Nephron (organoid): Measurements from ENCODE around the gene PDE11A.

Source experiments
- H3K27ac Mint-ChIP-seq, 3 experiments: 2 replicates each; pipeline ENCODE4 v1.8.0; 2020; ENCODE audit warnings: mixed read lengths in 3 of 3, mild to moderate bottlenecking in 2 of 3, moderate library complexity in 1 of 3
- H3K27me3 Mint-ChIP-seq: 2 replicates; pipeline ENCODE4 v1.8.0; 2021; ENCODE audit warnings: low read depth, mild to moderate bottlenecking, moderate library complexity, mixed read lengths
- H3K36me3 Mint-ChIP-seq: 2 replicates; pipeline ENCODE4 v1.8.0; 2020; ENCODE audit warnings: low read depth, mixed read lengths
- H3K4me1 Mint-ChIP-seq: 2 replicates; pipeline ENCODE4 v1.8.0; 2020; ENCODE audit warnings: mixed read lengths
- H3K4me3 Mint-ChIP-seq, 3 experiments: 2 replicates each; pipeline ENCODE4 v1.8.0; 2020; ENCODE audit warnings: mild to moderate bottlenecking in 3 of 3, mixed read lengths in 3 of 3, moderate library complexity in 2 of 3
- H3K9me3 Mint-ChIP-seq: 2 replicates; pipeline ENCODE4 v1.8.0; 2020; ENCODE audit warnings: mixed read lengths
- CTCF ChIP-seq, 3 experiments: fragments of 200-600 bp; sonication (generic); IDR thresholded peaks; one replicate each; pipeline ENCODE4 v1.5.0; 2021; ENCODE audit warnings: antibody characterized with exemption in 3 of 3; ENCODE audit not compliant: unreplicated experiment in 3 of 3

PDE11A gene

DNA sequence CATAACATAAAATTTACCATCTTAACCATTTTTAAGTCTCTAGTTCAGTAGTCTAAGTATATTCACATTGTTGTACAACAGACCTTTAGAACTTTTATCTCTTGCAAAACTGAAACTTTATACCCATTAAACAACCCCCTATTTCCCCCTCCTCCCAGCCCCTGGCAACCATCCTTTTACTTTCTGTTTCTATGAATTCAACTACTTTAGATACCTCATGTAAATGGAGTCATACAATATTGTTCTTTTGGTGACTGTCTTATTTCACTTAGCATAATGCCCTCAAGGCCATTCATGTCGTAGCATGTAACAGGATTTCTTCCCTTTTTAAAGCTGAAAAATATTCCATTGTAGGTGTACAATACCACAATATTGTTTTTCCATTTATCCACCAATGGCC, 129.8 kb downstream of the PDE11A start:
- Mint-ChIP-seq H3K4me3 (no peak overlapping the region), H3K4me1 (no peaks in the 10 kb centered on the region), H3K27ac (no peak overlapping the region), H3K27me3 (no peaks in the 10 kb centered on the region), H3K9me3 (peaks cover 2% of the 10 kb centered on the region), H3K36me3 (no peaks in the 10 kb centered on the region)
- no peak for TF ChIP-seq CTCF (IDR thresholded peaks at IDR 0.05; ENCODE audit: unreplicated experiment in 3 of 3)

DNA sequence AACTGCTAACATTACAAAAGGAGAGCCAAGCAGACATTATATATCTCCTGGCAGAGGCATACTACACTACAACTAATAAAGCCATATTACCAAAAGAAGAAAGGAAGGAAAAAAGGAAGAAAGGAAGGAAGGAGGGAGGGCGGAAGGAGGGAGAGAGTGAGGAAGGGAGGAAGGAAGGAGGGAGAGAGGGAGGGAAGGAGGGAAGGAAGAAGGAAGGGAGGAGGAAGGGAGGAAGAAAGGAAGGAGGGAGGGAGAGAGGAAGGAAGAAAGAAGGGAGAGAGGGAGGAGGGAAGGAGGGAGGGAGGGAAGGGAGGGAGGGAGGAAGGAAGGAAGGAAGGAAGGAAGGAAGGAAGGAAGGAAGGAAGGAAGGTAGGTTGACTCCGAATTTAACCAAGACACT, 133.4 kb downstream of the PDE11A start:
- no peaks in the 10 kb centered on the region for H3K4me1 Mint-ChIP-seq
- no peak for TF ChIP-seq CTCF (IDR thresholded peaks at IDR 0.05; ENCODE audit: unreplicated experiment in 3 of 3)
- no peaks in the 10 kb centered on the region for H3K27me3 Mint-ChIP-seq
- H3K27ac Mint-ChIP-seq = no peak overlapping the region
- H3K9me3 Mint-ChIP-seq = peaks cover 2% of the 10 kb centered on the region
- no peaks in the 10 kb centered on the region for H3K36me3 Mint-ChIP-seq
- no peak overlapping the region for H3K4me3 Mint-ChIP-seq

GRCh38 chr2:177930916-177931315, 141.7 kb downstream of the PDE11A start:
- TF ChIP-seq CTCF (IDR thresholded peaks at IDR 0.05; ENCODE audit: unreplicated experiment in 3 of 3) = no peak
- Mint-ChIP-seq H3K4me1 (no peaks in the 10 kb centered on the region), H3K36me3 (no peaks in the 10 kb centered on the region), H3K9me3 (no peaks in the 10 kb centered on the region), H3K27me3 (no peaks in the 10 kb centered on the region), H3K27ac (no peak overlapping the region), H3K4me3 (no peak overlapping the region)

DNA sequence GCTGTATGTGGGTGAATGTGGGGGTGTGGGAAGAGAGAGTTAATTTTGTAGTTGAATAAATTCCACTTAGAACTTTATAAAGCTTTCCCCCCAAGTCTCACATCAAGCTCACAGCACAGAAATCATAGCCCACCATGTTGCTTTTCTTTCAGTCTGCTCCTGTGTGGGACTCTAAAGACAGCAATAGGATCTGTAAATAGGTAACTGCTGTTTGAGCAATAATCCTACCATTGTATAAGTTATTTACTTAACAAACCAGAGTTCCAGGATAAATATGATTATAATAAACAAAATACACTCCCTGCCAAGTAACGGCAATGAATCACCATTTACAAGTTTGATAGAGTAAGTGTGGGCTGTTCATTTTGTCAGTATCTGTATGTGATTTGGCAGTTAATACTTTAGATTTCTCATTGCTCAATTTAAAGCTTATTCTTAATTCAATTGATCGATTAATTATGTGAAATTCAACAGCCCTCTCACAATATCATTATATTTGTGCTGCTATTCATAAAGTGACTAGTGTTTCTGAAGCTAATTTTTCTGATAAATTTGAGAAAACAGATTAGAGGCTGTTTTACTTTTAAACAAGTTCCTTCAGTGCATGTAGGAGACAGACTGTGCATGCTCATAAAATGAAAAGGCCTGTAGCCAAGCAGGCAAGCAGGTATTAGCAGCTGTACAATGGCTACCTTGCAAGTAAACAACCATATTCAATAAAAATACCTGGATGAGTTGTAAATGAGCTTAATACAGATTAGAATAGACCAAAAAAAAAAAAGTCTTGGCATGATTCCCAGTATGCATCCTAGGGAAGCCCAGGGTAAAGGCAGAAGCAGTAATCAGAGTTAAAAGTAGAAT, 142.7 kb downstream of the PDE11A start:
- H3K4me1 Mint-ChIP-seq = no peaks in the 10 kb centered on the region
- H3K36me3 Mint-ChIP-seq = no peaks in the 10 kb centered on the region
- no peaks in the 10 kb centered on the region for H3K27me3 Mint-ChIP-seq
- H3K27ac Mint-ChIP-seq = no peak overlapping the region
- no peak overlapping the region for H3K4me3 Mint-ChIP-seq
- TF ChIP-seq CTCF (IDR thresholded peaks at IDR 0.05; ENCODE audit: unreplicated experiment in 3 of 3) = no peak
- H3K9me3 Mint-ChIP-seq = no peaks in the 10 kb centered on the region

DNA sequence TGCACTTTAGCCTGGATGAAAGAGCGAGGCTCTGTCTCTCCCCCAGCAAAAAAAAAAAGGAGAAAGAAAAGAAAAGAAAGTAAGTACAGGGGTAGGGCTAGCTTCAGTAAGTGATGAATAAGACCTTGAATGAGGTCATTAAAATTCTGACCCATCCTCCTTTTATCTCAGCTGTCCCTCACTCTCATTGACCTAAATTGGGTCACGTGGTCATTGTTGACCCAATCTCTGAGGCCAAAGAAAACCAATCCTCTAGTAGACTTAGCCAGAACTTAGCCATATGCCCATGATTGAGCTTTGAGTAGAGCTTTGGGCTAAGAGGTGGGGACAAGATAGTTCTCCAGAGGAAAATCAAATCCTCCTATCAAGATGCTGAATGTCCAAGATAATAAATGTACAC, 149.3 kb downstream of the PDE11A start:
- H3K27ac Mint-ChIP-seq = no peak overlapping the region
- H3K27me3 Mint-ChIP-seq = no peaks in the 10 kb centered on the region
- no peaks in the 10 kb centered on the region for H3K36me3 Mint-ChIP-seq
- TF ChIP-seq CTCF (IDR thresholded peaks at IDR 0.05; ENCODE audit: unreplicated experiment in 3 of 3) = no peak
- H3K4me3 Mint-ChIP-seq = no peak overlapping the region
- H3K4me1 Mint-ChIP-seq = no peaks in the 10 kb centered on the region
- H3K9me3 Mint-ChIP-seq = no peaks in the 10 kb centered on the region

- Mint-ChIP-seq H3K36me3 (no peaks in the 10 kb centered on the region), H3K27me3 (no peaks in the 10 kb centered on the region), H3K9me3 (no peaks in the 10 kb centered on the region), H3K4me3 (no peak overlapping the region), H3K4me1 (no peaks in the 10 kb centered on the region), H3K27ac (no peak overlapping the region)
- TF ChIP-seq CTCF (IDR thresholded peaks at IDR 0.05; ENCODE audit: unreplicated experiment in 3 of 3) = no peak
Observed at GRCh38 chr2:177921726-177922125, 150.9 kb downstream of the PDE11A start.
